Osteoblast (primary cell): ENCODE measurements around the gene HCFC1. TPM values are rescaled to one million over a fixed set of nuclear protein-coding genes. Genes with fewer than 3 reads are reported as not detected.

Experiments
- DNase-seq: peaks from one replicate; pipeline ENCODE4 v3.0.0; 2011; ENCODE audit warnings: low spot score, mixed read lengths; ENCODE audit not compliant: insufficient read length; ENCODE audit errors: missing footprints
- H2AFZ ChIP-seq: 2 replicates; pipeline ENCODE4 v1.6.0; 2011; ENCODE audit warnings: mild to moderate bottlenecking, low read length
- H3K27ac ChIP-seq: 2 replicates; pipeline ENCODE4 v1.5.1; 2011; ENCODE audit warnings: mild to moderate bottlenecking, low read depth, low read length, moderate library complexity
- H3K27me3 ChIP-seq: 2 replicates; pipeline ENCODE4 v1.6.0; 2012; ENCODE audit warnings: mild to moderate bottlenecking, control low read depth, inconsistent platforms, low read length, moderate library complexity; ENCODE audit not compliant: insufficient read depth
- H3K36me3 ChIP-seq: 2 replicates; pipeline ENCODE4 v1.5.1; 2011; ENCODE audit warnings: mild to moderate bottlenecking, low read length, control low read depth, moderate library complexity; ENCODE audit not compliant: insufficient read depth
- H3K4me1 ChIP-seq: 2 replicates; pipeline ENCODE4 v1.5.1; 2011; ENCODE audit warnings: mild to moderate bottlenecking, low read length, control low read depth, moderate library complexity; ENCODE audit not compliant: insufficient read depth
- H3K4me2 ChIP-seq: 2 replicates; pipeline ENCODE4 v1.6.0; 2011; ENCODE audit warnings: mild to moderate bottlenecking, low read length; ENCODE audit not compliant: insufficient read depth
- H3K4me3 ChIP-seq: fragments of 200-600 bp; sonication (generic); 3 replicates; pipeline ENCODE4 v1.5.1; 2012; ENCODE audit warnings: mild to moderate bottlenecking, low read length, inconsistent platforms; ENCODE audit not compliant: insufficient read depth
- H3K79me2 ChIP-seq: 2 replicates; pipeline ENCODE4 v1.6.0; 2012; ENCODE audit warnings: mild to moderate bottlenecking, low read length, control low read depth, inconsistent platforms; ENCODE audit not compliant: insufficient read depth
- H3K9me3 ChIP-seq: 2 replicates; pipeline ENCODE4 v1.5.1; 2011; ENCODE audit warnings: low read depth, low read length, control low read depth
- H4K20me1 ChIP-seq: 2 replicates; pipeline ENCODE4 v1.6.0; 2012; ENCODE audit warnings: mild to moderate bottlenecking, low read length, control low read depth; ENCODE audit not compliant: insufficient read depth
- total RNA-seq: library from RNA; depleted of rRNA; stranded (reverse); fragments of >200 nt; gene quantifications from 2 replicates; pipeline ENCODE4 v1.2.3, GENCODE V29; 2012
- TF ChIP-seq, protein P1 (sequence below): IDR thresholded peaks from 2 replicates; pipeline ENCODE4 v1.5.1; 2011; ENCODE audit warnings: mild to moderate bottlenecking, low read depth, low read length, moderate library complexity; ENCODE audit errors: extremely low read depth

The HCFC1 gene
- total RNA-seq, 1 donor, result 24.6 TPM

DNA sequence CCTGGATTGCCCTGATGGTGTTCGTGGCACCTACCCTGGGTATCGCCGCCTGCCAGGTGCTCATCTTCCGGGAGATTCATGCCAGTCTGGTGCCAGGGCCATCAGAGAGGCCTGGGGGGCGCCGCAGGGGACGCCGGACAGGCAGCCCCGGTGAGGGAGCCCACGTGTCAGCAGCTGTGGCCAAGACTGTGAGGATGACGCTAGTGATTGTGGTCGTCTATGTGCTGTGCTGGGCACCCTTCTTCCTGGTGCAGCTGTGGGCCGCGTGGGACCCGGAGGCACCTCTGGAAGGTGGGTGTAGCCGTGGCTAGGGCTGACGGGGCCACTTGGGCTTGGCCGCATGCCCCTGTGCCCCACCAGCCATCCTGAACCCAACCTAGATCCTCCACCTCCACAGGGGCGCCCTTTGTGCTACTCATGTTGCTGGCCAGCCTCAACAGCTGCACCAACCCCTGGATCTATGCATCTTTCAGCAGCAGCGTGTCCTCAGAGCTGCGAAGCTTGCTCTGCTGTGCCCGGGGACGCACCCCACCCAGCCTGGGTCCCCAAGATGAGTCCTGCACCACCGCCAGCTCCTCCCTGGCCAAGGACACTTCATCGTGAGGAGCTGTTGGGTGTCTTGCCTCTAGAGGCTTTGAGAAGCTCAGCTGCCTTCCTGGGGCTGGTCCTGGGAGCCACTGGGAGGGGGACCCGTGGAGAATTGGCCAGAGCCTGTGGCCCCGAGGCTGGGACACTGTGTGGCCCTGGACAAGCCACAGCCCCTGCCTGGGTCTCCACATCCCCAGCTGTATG, 65.3 kb downstream of the HCFC1 start:
- H2AFZ ChIP-seq, result no peak overlapping the region
- H4K20me1 ChIP-seq, result no peaks in the 10 kb centered on the region
- H3K27me3 ChIP-seq, result no peaks in the 10 kb centered on the region
- H3K4me3 ChIP-seq, result no peak overlapping the region
- H3K4me1 ChIP-seq, result no peaks in the 10 kb centered on the region
- no peaks in the 10 kb centered on the region for H3K79me2 ChIP-seq
- H3K4me2 ChIP-seq, result no peak overlapping the region
- TF ChIP-seq, protein P1, sequence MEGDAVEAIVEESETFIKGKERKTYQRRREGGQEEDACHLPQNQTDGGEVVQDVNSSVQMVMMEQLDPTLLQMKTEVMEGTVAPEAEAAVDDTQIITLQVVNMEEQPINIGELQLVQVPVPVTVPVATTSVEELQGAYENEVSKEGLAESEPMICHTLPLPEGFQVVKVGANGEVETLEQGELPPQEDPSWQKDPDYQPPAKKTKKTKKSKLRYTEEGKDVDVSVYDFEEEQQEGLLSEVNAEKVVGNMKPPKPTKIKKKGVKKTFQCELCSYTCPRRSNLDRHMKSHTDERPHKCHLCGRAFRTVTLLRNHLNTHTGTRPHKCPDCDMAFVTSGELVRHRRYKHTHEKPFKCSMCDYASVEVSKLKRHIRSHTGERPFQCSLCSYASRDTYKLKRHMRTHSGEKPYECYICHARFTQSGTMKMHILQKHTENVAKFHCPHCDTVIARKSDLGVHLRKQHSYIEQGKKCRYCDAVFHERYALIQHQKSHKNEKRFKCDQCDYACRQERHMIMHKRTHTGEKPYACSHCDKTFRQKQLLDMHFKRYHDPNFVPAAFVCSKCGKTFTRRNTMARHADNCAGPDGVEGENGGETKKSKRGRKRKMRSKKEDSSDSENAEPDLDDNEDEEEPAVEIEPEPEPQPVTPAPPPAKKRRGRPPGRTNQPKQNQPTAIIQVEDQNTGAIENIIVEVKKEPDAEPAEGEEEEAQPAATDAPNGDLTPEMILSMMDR, result no peak
- no peak for DNase-seq
- no peak overlapping the region for H3K27ac ChIP-seq
- H3K36me3 ChIP-seq, result no peaks in the 10 kb centered on the region
- H3K9me3 ChIP-seq, result no peaks in the 10 kb centered on the region

DNA sequence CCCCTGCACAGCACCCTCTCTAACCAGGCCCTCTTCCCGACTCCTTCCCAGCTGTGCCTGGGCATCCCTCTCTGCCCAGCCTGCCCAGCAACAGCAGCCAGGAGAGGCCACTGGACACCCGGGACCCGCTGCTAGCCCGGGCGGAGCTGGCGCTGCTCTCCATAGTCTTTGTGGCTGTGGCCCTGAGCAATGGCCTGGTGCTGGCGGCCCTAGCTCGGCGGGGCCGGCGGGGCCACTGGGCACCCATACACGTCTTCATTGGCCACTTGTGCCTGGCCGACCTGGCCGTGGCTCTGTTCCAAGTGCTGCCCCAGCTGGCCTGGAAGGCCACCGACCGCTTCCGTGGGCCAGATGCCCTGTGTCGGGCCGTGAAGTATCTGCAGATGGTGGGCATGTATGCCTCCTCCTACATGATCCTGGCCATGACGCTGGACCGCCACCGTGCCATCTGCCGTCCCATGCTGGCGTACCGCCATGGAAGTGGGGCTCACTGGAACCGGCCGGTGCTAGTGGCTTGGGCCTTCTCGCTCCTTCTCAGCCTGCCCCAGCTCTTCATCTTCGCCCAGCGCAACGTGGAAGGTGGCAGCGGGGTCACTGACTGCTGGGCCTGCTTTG, 66.0 kb downstream of the HCFC1 start:
- H2AFZ ChIP-seq, result no peak overlapping the region
- no peaks in the 10 kb centered on the region for H3K4me1 ChIP-seq
- TF ChIP-seq, protein P1, result no peak
- DNase-seq, result no peak
- no peaks in the 10 kb centered on the region for H3K79me2 ChIP-seq
- H3K36me3 ChIP-seq, result no peaks in the 10 kb centered on the region
- no peak overlapping the region for H3K4me2 ChIP-seq
- no peaks in the 10 kb centered on the region for H3K9me3 ChIP-seq
- no peak overlapping the region for H3K27ac ChIP-seq
- H4K20me1 ChIP-seq, result no peaks in the 10 kb centered on the region
- no peaks in the 10 kb centered on the region for H3K27me3 ChIP-seq
- no peak overlapping the region for H3K4me3 ChIP-seq

DNA sequence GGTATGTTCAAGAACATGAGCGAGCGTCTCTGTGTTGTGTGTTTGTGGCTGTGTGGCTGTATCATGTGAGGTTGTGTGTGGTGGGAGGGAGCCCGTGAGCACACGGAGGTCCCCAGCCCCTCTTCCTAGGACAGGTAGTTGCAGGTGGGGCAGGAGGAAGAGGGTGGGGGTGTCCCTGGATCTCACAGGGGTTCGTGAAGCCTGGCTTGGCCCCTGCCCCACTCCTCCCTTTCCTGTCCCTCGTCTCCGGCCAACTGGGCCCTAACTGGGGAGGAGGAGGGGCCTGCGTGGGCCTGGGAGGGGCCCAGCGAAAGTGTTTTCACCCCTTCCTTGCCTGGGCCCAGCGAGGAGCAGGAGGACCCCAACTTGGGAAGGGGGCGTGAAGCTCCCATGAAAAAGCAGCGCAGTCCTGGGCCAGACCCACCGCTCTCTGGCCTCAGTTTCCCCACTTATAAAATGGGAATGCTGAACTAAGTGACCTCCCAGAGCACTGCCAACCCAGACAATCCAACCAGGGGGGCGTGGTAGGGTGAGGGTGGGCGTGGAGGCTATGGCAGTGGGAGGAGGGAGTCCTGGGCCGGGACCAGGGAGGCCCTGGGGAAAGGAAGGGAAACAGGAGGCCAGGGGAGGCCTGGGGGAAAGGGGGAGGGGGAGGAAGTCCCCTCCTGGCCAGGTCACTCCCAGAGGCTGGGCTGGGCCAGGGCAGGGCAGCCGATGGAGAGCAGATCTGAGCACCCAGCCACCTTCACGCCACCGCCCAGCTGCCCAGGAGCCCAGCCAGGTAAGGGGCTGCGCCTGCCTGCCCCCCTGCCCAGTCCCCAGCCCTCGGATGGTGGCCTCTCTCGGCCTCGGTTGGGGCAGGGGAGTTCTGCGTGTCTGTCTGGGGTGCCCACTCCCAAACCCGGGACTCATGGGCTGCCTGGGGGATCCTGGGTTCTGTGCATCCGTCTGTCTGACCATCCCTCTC, 67.3 kb downstream of the HCFC1 start, which contains the start of gene AVPR2:
Gene AVPR2 (plus strand): TSS at position 683 of the 967 bp plus-strand sequence. CDS start 473 bp downstream, outside the sequence.
- no peaks in the 10 kb centered on the region for H3K79me2 ChIP-seq
- TF ChIP-seq, protein P1, result no peak
- H3K27ac ChIP-seq, result no peak within 1 kb of the TSS
- no peaks in the 10 kb centered on the region for H3K27me3 ChIP-seq
- no peaks in the 10 kb centered on the region for H3K9me3 ChIP-seq
- H3K4me2 ChIP-seq, result no peak within 1 kb of the TSS
- no peaks in the 10 kb centered on the region for H4K20me1 ChIP-seq
- no peak within 1 kb of the TSS for H3K4me3 ChIP-seq
- no peaks in the 10 kb centered on the region for H3K36me3 ChIP-seq
- DNase-seq, result no peak
- no peaks in the 10 kb centered on the region for H3K4me1 ChIP-seq
- no peak within 1 kb of the TSS for H2AFZ ChIP-seq
